ENCODE data around the gene CDH12.

GRCh38 chr5:22708770-22709328 lies 144.3 kb downstream of the CDH12 start:
- TF ChIP-seq CTCF (IDR thresholded peaks at IDR 0.05), result no peak
- no peak for TF ChIP-seq POLR2A (IDR thresholded peaks at IDR 0.05)

Data from thyroid gland (tissue), 4 donors.